Motor neuron (in vitro differentiated cells): Measurements from ENCODE around the gene ZNF469. TPM values are rescaled to one million over a fixed set of nuclear protein-coding genes. Genes with fewer than 3 reads are reported as not detected.

Experiments used
- ATAC-seq, 8 experiments: fragments of 200-7000 bp; cut with Tn5 transposase; replicated peaks in 6 of 8; 2 replicates each; pipeline ENCODE4 v1.8.0; 2021; ENCODE audit warnings: mild to moderate bottlenecking in 8 of 8, moderate library complexity in 8 of 8
- H3K27ac ChIP-seq, 2 donors: fragments of 250-450 bp; sonication (Bioruptor Pico); 2 replicates each; pipeline ENCODE4 v1.9.0; 2021; ENCODE audit warnings: antibody characterized with exemption in 2 of 2, mild to moderate bottlenecking in 2 of 2, moderate library complexity in 1 of 2
- H3K4me1 ChIP-seq, 2 donors: fragments of 250-450 bp; sonication (Bioruptor Pico); replicated peaks in 1 of 2; 2 replicates each; pipeline ENCODE4 v1.6.1; 2021; ENCODE audit warnings: antibody characterized with exemption in 2 of 2, mild to moderate bottlenecking in 2 of 2, moderate library complexity in 1 of 2
- H3K4me3 ChIP-seq, 5 donors: fragments of 250-450 bp; sonication (Bioruptor Pico); 2 replicates each; pipeline ENCODE4 v1.9.0; 2021; ENCODE audit warnings: antibody characterized with exemption in 5 of 5, mild to moderate bottlenecking in 5 of 5, moderate library complexity in 4 of 5
- WGBS, 10 experiments: fragments of 450-650 bp; shearing (Covaris generic); methylation state at CpG; one replicate each; pipeline ENCODE4 v1.0.0; 2022; 5-methylcytosine and 5-hydroxymethylcytosine counted together
- in situ Hi-C, 9 experiments: fragments of 400-800 bp; cut with MboI; loops; one replicate each; pipeline ENCODE4 v1.15.0; 2021; ENCODE audit warnings: low sequenced_read_pairs in 9 of 9, low pct_unique_long_range_greater_than_20kb in 2 of 9; ENCODE audit not compliant: unreplicated experiment in 9 of 9
- total RNA-seq, 8 experiments: library from RNA; unstranded; fragments of 300-600 nt; gene quantifications; 2 replicates each; pipeline versions ENCODE4 v1.2.3 to v1.2.4, GENCODE V29; 2022

ZNF469 gene
- total RNA-seq, 8 experiments from 2014 or later = 0.13 to 1.0 (median 0.34) TPM

DNA sequence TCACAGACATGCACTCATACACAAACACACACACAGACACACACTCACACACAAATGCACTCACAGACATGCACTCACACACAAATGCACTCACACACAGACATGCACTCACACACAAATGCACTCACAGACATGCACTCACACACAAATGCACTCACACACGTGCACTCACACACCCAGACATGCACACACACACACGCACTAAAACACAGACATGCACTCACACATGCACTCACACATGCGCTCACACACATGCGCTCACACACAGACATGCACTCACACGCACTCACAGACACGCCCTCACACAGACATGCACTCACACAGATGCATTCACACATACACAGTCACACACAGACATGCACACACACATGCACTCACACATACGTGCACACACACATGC is 2.7 kb upstream of the ZNF469 start:
- H3K27ac ChIP-seq = no peak overlapping the region
- ATAC-seq = no peak
- peaks cover 9 to 44% of the 10 kb centered on the region in 2 donors for H3K4me1 ChIP-seq
- no peak overlapping the region for H3K4me3 ChIP-seq
- whole genome bisulfite sequencing, 10 experiments = 60 to 87% (median 79%) methylated on average over 1 to 3 of the region's 7 CpGs; no CpG with 5 or more reads in 6 of the 10 experiments
- in situ Hi-C loops = no loop called here

DNA sequence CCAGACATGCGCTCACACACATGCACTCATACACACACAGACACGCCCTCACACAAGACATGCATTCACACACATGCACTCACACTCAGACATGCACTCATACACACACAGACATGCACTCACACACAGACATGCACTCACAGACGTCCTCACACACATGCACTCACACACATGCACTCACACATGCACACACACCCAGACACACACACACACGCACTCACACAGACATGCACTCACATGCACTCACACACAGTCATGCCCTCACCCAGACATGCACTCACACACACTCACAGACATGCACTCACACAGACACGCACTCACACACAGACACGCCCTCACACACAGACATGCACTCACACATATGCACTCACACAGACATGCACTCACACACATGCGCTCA is 2.1 kb upstream of the ZNF469 start:
- H3K4me3 ChIP-seq = no peak overlapping the region
- in situ Hi-C loops = no loop called here
- 77 to 88% methylated on average over 3 to 5 of the region's 7 CpGs; no CpG with 5 or more reads in 8 of the 10 experiments for WGBS, 10 experiments
- H3K27ac ChIP-seq = no peak overlapping the region
- peaks cover 9 to 39% of the 10 kb centered on the region in 2 donors for H3K4me1 ChIP-seq
- no peak for ATAC-seq

DNA sequence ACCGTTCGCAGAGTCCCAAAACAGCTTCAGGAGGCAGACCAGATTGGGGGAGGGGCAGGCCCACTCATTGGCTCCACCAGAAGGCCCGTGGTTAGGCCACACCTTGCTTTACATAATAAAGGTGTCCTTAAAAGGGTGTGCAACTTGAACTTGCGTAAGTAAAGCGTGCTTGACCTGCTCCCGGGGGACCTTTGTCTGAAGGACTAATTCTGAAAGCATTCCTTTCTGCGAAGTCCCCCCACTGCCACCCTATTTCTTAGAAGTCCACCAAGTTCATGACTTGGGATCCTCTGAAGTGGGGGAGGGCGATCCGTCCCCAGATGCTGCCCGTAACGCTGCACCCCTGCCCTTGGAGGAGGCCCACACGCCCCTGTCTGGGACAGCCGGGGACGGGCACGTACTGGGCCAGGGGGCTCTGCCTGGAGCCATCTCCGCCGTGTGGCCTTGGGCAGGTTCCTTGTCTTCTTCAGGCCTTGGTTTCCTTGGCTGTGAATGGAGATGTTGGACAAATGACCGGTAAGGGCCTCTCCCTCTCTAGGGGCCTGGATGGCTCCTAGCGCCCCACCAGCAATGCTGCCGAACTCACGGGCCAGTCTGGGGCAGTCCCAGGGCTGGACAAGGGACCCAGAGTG is 823 bp upstream of the ZNF469 start:
- 13 to 100% (median 67%) methylated on average over 2 to 18 of the region's 21 CpGs; no CpG with 5 or more reads in 3 of the 10 experiments for WGBS, 10 experiments
- H3K27ac ChIP-seq = no peak overlapping the region
- peaks cover 1 to 27% of the 10 kb centered on the region in 2 donors for H3K4me1 ChIP-seq
- no peak overlapping the region for H3K4me3 ChIP-seq
- no peak for ATAC-seq
- in situ Hi-C loops = no loop called here

DNA sequence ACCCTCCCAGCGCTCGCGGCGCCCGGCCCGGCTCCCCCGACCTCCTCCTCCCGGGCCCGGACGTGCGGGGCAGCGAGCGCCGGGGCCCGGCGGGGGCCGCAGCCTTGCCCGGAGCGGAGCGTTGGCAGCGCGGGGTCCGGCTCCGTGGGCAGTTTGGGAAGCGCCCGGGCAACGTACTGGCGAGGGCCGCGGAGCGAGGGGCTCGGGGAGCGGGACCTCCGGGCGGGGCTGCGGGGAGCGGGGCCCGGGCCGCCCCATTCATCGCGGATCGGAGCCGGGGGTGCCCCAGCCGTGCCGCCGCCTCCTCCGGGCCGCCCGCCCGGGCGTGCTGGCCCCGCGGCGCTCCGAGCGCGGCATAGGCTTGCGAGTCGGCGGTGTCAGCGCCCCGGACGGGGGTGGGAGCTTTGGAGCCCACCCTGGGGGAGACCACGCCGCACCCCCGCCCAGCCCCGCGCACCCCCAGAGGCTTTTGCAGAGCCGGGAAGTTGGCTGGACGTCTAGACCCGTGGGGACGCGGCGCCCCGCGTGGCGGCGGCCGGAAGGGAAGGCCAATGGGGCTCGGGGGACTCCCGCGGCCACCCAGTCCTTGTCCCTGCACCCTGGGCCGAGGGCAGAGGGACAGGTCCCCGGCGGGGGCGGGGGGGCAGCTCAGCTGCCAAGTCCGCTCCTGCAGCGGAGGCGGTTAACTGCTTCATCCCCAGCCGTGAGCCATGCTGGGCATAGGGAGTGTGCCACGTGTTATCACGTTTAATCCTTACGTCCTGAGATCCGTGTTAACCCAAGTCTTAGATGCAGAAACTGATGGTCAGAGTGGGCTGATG is 852 bp downstream of the ZNF469 start:
- WGBS, 10 experiments = 0 to 10% methylated on average over 2 of the region's 94 CpGs; no CpG with 5 or more reads in 8 of the 10 experiments
- H3K27ac ChIP-seq = no peak overlapping the region

DNA sequence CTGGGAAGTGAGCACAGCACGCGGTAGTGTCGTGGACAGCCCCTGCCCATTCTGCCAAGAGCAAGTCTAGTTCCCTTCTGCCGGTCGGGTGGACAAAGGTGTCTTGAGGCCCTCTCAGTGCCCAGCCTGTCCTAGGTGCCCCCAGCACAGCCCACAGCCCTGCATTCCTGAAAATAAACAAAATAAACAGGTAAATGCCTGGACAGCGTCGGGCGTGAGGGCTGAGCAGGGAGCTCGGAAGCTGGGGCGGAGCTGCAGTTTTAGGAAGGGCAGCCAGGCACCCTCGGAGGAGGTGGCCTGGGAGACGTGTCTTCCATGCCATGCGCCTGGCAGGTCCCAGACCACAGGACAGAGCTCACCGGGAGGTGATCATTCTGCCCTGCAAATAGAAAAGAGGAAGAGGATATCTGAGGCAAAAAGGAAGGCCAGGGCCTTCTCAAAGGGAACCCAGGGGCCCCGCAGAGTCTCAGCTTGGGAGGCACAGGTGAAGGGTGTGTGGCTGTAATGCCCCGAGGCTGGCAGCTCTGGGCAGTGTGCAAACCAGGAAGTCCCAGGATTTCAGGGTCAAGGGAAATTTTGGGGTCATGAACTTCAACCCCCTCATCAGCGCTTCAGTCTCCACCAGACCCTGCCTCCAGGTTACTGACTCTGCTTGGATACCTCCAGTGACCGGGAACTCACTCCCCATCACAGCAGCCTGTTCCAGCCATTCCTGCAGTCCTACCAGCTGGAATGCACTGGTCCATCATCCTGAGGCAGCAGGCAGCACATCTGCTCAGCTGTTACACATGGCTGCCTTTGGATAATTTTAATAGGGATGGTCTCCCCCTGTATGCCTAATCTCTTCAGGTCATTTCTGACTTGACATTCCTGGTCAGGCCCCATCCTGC is 1.7 kb downstream of the ZNF469 start:
- Histone ChIP-seq H3K27ac (no peak overlapping the region), H3K4me1 (peaks cover 0 to 16% of the 10 kb centered on the region in 2 donors), H3K4me3 (no peak overlapping the region)
- ATAC-seq = no peak
- in situ Hi-C loops = no loop called here
- WGBS, 10 experiments = 7 to 83% (median 33%) methylated on average over 1 to 13 of the region's 18 CpGs; no CpG with 5 or more reads in 3 of the 10 experiments

More for the DNA sequence above, 852 bp downstream of the ZNF469 start:
- ATAC-seq = peak; percentile 49 to 69 (median 56)
- in situ Hi-C loops = no loop called here
- H3K4me3 ChIP-seq = peak overlapping the region; percentile 8 to 37 (median 30)
- H3K4me1 ChIP-seq = peaks cover 0 to 16% of the 10 kb centered on the region in 2 donors

DNA sequence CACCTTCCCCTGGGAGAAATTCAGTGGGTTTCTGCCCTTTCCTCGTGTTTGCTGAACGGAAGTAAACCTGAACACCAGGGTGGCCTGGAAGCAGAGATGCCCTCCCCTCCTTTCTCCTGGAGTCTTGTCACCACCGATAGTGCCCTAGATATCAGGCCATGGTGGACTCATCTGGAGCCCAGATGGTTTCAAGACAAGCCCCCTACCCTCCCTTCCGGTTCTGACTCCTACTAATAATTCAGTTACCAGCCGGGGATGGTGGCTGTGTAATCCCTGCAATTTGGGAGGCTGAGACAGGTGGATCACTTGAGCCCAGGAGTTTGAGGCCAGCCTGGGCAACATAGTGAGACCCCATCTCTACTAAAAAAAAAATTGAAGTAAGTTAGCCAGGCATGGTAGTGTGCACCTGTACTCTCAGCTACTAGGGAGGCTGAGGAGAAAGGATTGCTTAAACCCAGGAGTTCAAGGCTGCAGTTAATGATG is 2.4 kb downstream of the ZNF469 start:
- 64 to 92% (median 78%) methylated on average over 2 to 5 of the region's 5 CpGs; no CpG with 5 or more reads in 6 of the 10 experiments for WGBS, 10 experiments
- no peak for ATAC-seq
- Histone ChIP-seq H3K4me3 (no peak overlapping the region), H3K27ac (no peak overlapping the region), H3K4me1 (peaks cover 0 to 16% of the 10 kb centered on the region in 2 donors)
- in situ Hi-C loops = no loop called here

DNA sequence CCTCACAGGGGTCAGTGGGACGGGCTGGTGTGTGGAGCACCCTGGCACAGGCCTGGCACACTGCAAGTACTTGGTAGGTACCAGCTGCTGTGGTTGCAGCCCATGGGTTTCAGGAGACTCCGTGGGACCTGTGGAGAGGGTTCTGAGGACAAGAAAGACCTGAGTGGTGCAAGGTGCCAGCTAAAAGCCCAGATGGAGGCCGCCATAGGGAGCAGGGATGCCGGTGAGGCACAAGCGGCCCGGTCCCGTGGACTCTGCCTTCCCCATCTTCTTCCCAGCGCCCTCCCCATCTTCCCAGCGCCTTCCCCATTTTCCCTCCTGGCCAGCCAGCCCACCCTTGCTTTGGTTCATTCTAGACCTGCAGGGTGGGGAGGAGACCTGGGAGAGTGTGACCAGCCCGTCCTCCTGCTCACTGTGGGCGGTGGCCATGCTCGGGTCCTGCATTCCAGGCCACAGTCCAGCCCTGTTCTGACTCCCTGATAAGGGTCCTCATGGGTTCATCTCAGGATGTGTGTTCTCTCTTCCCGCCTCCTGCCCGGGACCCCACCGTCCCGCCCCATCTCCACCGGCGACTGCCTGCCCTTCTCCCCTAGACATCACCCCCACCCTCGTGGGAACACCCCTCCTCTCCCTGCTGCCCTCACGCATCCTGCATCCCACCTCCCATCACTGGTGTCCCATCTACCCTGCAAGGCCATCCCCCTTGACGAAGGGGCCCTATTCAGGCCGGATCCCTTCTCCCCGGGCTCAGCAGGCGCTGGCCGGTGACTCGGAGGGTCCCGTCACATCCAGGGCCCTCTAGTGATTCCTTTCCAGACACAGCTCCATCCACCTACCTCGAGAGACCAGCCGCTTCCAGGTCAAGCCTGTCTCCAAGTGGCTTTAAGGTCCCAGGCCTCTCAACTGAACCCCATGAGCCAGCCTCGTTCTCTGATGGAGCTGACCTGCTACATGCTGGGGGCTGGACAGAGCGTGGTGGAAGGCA is 3.4 kb downstream of the ZNF469 start:
- no peak for ATAC-seq
- H3K27ac ChIP-seq = no peak overlapping the region
- H3K4me1 ChIP-seq = peaks cover 0 to 16% of the 10 kb centered on the region in 2 donors
- in situ Hi-C loops = no loop called here
- 40 to 82% (median 80%) methylated on average over 1 to 5 of the region's 31 CpGs; no CpG with 5 or more reads in 5 of the 10 experiments for WGBS, 10 experiments
- H3K4me3 ChIP-seq = no peak overlapping the region

DNA sequence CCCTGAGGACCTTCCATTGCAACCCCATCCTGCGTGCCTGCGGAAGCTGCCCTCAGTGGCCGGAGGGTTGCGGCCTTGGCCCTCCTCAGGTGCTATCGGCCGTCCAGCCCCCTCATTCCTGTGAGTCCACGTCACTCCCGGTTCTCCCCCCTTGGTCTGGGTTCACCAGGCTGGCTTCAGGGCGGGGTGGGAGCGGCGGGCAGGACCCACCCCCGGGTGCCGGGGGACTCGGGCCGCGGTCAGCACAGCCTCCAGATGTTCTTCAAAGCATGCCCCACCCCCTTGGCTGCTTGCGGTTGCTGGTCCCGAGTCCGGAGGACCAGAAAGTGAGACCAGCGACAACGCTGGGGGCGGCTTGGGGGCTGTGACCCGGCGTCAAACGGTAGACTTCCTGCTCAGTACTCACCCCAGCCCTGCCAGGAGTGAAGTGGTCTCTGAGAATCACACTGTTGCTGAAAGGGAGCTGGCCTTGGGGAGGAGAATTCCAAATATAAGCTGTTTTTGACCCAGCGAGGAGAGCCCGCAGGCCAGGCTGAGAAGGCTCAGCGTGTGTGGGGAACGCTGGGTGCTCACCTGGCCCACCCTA is 4.5 kb downstream of the ZNF469 start:
- 69 to 76% methylated on average over 3 to 6 of the region's 29 CpGs; no CpG with 5 or more reads in 8 of the 10 experiments for whole genome bisulfite sequencing, 10 experiments
- Histone ChIP-seq H3K4me3 (no peak overlapping the region), H3K27ac (no peak overlapping the region), H3K4me1 (peaks cover 0 to 7% of the 10 kb centered on the region in 2 donors)
- in situ Hi-C loops = no loop called here
- ATAC-seq = no peak

DNA sequence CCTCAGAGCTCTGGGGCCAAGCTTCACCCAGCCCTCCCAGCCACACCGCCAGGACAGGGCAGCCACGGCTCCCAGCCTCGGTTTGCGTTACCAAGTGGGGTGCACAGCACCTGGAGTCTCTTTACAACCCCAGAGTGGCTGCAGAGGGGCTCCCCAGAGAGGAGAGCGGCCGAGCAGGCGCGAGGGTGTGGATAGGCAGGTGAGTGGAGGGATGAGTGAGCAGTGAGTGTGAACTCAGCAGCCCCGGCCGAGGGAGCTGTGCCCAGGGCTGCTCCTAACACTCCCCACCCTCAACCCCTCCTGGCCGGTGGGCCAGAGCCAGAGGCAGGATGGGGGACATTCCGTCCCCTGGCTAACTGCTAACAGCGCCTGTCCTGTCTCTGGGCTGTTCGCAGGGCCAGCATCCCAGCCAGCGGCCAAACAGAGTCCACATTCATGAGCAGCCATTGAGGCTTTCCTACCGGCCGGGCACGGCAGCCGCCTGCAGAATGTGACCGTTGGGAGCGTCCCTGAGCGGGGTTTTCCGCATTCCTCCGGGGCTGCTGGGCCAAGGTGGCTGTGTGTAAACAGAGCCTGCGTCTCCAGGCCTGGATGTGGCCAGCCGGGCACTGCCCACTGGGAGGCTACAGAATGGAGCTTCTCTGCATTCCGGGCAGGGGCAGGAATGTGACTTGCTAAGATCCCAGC is 5.3 kb downstream of the ZNF469 start:
- in situ Hi-C loops = no loop called here
- Histone ChIP-seq H3K4me1 (no peaks in the 10 kb centered on the region), H3K4me3 (no peak overlapping the region), H3K27ac (no peak overlapping the region)
- ATAC-seq = peak in 5 of 8 experiments; percentile 21 to 75 (median 43)
- WGBS, 10 experiments = 57% methylated on average over 5 of the region's 27 CpGs; no CpG with 5 or more reads in 9 of the 10 experiments

DNA sequence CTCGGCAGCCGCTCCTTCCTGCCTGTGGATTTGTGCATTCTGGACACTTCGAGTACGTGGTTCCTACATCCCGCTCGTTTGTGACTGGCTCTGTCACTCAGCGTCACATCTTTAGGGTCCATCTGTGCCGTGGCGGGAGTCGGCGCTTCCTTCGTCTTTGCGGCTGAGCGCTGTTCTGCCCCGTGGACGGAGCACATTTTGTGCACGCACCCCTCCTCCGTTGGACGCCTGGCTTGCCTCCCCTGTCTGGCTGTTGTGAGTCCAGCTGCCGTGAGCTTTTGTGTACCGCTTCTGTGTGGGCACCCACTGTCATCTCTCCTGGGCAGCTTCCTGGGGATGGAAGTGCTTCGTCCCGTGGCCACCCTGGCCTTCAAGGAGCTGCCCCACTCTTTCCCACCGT is 6.4 kb downstream of the ZNF469 start:
- no peak for ATAC-seq
- 60 to 100% (median 81%) methylated on average over 1 to 5 of the region's 24 CpGs; no CpG with 5 or more reads in 4 of the 10 experiments for WGBS, 10 experiments
- Histone ChIP-seq H3K27ac (no peak overlapping the region), H3K4me3 (no peak overlapping the region), H3K4me1 (no peaks in the 10 kb centered on the region)
- in situ Hi-C loops = no loop called here

DNA sequence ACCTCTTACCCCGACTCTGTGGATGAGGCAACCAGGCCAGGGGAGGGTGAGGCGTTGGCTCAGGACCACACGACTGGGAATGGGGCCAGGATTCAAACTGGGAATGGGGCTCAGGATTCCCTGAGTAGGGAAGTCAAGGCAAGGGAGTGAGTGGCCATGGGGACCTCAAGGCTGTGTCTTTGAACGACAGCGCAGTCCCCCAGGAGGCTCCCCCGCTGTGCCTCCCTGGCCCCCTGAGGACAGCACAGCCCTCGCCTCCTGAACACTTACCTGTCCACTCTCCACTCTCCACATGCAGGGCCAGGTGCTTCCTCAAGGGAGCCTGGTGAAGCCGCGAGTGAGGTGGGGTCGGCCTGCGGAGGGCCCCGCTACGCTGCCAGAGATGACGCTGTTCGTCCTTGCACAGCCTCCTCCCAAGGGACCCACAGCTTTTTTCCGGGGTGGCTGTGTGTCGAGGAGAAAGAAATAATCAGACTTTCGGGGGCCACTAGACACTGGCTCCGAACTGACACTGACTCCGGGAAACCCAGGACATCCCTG is 6.9 kb downstream of the ZNF469 start:
- ATAC-seq = no peak
- in situ Hi-C loops = no loop called here
- WGBS, 10 experiments = 40 to 100% (median 70%) methylated on average over 1 to 3 of the region's 20 CpGs; no CpG with 5 or more reads in 5 of the 10 experiments
- H3K4me3 ChIP-seq = no peak overlapping the region
- no peaks in the 10 kb centered on the region for H3K4me1 ChIP-seq
- H3K27ac ChIP-seq = no peak overlapping the region
